DLD1 (cell line): Measurements from ENCODE around the gene SULT4A1.

Source experiments
- in situ Hi-C: cut with HindIII; loops from 2 replicates; pipeline ENCODE4 v1.10.0; 2017; ENCODE audit warnings: low sequenced_read_pairs

The SULT4A1 gene

GRCh38 chr22:43829904-43830851 lies 32.1 kb downstream of the SULT4A1 start:
- in situ Hi-C loops, result no loop called here

- in situ Hi-C loops, result no loop called here
These were observed 33.1 kb downstream of the SULT4A1 start for GRCh38 chr22:43828998-43829782.

GRCh38 chr22:43828725-43828997 lies 33.7 kb downstream of the SULT4A1 start:
- in situ Hi-C loops, result no loop called here

GRCh38 chr22:43827926-43828724 lies 34.2 kb downstream of the SULT4A1 start:
- in situ Hi-C loops, result no loop called here

DNA sequence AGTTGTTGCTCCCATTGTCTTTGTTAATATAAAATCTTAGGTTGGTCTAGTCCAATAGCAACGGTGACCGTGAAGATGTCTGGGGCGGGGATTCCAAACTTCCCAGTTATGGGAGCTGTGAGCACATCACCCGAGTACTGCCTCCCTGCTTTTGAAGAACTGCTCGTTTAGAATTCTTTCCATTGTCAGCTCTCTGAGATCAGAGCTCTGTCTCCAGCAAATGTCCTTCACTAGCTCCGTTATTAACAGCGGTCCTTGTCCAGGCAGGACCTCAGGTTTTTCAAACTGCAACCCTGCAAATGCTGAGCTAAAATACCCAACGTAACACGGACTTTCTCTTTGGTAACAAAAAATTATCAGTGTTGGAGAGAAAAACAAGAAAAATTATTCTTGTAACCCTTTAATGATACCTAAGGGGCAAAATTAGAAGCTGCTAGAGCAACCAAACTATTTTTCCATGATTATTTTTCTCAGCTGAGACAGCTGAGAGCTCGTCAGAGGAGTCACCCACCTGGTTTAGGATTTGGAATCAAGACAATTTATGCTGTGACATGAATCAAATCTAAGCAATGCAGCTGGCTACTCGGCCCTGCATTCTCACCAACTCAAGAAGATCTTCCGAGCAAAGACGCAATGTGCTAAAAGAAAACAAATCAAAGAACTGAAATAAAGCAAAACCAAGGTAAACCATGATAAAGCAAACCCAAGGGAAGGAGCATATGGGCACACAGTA lies 35.1 kb downstream of the SULT4A1 start:
- in situ Hi-C loops, result no loop called here

DNA sequence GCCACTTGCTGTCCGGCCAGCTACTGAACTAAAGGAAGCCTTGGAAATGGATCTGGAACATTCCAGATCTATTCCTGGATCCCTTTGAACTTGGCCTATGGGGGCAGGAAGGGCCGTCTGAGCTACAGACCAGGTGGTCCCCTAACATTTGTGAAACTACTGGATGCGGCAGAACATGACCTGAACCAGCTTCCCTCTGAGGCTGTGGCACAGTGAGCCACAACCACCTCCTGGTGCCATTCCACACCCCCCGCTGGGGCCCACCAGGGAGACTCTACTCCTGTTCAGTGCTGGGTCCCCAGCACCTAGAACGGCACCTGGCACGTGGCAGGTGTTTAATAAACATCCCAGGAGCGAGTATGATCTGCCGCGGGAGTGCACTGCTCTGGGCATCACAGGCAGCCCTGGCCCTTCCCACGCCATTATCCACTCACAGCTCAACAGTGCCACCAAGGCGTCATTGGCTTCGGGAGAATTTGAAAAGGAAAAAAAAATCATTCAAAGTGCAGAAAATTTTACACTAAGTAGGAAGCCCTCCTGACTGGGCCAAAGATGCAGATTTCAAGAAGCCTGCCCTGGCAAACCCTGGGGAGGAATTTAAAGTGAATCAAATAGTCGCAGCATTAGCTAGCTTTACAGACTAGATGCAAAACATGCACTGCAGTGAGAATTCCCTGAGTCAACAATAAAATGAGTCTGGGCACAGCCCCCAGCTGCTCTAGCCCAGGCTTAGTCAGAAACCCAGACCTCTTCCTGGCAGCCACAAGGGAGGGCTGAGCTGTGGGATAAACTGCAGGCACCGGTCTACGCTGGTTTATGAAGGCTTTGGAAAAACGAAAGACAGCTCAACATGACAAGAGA lies 35.9 kb downstream of the SULT4A1 start:
- in situ Hi-C loops, result no loop called here

DNA sequence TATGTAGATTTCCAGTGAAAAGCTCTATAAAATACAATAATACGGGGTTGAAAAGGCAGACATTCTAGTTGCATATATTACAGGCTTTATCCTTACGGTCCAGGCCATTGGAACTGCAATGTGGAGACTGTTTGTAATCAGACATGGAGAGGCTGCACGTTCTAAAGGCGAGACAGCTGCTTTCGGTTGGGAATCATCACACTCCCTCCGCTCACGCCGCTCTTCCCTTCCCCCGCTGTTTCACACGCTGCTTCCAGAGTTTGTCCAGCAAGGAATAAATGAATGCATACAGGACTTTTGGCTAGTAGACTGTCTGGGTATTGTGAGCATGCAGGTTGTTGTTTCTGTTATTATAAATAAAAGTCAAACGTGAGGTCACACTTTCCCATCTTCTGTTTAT lies 36.7 kb downstream of the SULT4A1 start:
- in situ Hi-C loops, result no loop called here

DNA sequence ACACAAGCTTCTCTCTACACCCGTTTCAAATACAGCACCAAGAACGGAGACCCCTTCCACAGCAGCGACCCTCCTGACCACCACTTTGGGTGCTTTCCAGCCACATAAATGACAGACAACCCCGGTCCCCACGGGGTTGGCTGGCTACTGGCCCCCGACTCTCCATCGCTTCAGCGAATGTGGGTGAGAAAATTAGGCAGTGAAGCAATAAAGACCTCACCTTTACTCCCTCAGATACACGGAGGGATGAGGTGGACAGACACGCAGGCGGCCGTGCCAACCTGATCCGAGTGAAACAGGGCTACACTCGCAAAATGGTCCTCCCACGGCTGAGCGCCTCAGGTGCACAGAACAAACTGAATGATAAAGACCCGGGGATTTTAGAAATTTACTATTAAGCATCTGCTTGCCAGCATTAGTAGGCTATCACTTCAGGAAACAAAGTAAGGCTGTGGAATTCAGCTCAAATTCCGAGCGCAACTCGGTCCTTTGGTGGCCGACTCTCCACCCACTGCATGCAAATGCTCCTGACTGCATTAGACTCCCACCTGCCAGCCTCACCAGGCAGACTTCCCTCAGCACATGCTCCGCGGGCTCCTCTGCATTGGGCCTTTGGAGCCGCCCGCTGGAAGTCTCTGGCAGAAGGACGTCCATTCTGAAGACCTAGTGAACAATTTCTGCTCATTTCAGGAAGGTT lies 37.4 kb downstream of the SULT4A1 start:
- in situ Hi-C loops, result no loop called here

DNA sequence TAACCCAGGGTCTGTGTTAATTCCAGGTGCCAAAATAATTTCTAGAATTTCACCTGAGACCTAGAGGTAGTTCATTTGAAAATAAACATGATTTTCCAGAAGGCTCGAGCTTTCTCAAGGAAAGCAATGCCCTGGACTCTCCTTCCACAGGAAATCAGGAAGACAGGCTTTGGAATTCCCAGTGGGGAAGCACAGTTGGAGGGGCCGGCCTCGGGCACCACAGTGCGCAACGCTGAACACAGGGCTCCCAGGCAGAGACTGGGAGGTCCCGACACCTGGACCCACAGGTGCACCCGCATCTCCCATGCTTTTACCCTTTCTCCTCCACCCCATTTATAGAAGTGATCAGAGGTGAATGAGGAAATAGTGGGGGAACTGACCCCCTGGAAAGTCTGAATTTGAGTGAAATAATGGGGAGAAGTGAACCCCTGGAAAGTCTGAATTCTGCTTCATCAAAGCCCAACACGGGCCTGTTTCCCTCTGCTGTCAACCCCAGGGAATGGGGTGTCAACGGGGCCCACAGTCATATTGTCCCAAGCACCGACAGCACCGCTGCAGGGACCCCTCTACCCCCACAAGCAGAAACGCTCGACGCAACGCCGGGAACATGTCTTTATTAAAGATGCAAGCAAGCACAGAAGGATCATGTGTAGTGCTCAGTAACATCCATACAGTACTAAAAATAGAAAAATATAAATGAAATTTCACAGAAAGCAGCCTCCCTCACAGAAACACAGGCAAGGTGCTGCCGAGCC lies 38.2 kb downstream of the SULT4A1 start:
- in situ Hi-C loops, result no loop called here

DNA sequence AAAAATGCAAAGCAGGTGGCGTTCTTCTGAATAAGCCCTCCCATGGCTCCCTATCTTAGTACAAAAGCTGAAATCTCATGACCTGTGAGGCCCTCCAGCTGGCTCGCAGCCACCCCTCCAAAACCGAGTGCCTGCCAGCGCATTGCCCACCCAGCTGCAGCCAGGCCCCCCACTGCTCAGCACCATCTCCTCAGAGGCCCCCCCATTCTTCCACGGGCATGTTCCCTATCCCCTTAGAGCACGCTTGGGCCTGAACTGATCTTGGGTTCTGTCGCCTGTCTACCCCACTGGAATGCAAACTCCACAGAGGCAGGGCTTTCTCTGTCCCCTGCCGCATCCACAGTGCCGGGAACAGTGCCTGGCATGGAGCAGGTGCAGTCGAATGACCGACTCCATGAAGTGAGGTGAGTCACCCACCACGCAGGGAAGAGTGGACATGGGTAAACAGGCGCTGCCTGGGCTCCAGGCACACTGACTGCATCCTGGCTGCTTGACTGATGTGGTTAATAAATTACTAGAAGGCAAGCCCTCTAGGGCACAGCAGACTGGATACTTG lies 38.9 kb downstream of the SULT4A1 start:
- in situ Hi-C loops, result no loop called here

DNA sequence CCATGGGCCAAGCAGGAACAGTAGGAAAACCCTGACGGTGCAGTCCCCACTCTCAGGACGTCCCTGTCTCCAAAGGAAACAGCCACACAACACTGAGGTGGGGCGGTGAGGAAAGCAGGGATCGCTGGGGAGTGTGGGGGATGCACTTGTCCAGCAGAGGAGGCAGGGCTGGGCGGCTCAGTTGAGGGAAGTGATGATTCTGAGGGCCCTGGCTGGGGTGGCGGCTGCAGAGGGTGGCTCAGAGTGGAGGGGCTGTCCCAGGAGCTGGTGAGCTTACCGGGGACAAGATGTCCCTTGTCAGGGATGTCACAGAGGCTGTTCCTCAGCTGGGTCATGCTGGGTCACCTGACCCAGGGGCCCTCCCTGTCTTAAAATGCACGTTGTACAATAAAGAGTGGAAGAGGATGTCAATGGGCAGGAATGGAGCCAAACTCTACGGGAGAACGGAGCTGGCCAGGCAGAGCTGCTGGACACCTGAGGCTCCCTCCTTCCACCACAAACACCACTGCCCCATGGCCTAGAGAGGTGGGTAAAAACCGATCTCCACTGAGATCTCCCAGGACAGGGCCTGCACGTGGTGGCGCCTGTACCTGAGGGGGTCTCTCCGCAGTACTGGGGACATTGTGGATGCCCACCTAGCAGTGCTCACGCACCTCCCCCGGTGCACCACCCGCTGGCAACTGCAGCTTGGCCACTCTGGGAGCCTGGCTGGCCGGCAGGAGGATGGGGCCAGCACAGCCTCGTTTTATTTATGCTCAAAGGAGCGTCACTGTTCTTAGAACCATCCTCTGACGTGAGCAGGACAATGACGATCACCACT lies 40.5 kb downstream of the SULT4A1 start:
- in situ Hi-C loops, result no loop called here

DNA sequence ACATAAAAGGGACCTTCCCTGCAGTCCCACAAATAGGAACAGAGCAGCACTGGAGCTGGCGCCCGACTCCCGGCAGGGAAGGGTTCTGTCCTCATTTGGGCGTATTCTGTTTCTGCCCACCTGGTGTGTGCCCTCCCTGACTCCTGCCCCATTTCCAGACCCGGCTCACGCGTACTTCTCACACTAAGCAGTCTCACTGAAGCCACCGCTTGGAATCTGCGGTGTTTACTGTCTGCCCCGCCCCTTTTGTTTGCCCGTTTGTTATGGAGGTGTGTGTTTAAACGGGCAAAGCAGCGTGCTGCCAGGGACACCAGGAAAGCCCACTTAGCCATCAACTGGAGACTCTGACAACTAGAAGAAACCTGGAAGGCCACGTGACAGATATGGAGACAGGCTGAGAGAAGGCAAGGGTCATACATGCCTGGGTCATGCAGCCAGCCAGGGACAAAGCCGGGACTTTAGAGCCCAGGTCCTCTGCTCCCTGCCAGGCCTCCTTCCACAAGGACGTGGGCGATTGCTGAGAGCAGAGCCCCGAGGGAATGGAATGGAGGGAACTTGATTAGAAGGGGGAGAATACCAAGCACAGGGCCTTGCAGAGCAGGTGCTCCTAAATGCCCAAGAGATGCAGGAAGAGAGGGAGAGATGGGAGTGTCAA lies 41.5 kb downstream of the SULT4A1 start:
- in situ Hi-C loops, result no loop called here

DNA sequence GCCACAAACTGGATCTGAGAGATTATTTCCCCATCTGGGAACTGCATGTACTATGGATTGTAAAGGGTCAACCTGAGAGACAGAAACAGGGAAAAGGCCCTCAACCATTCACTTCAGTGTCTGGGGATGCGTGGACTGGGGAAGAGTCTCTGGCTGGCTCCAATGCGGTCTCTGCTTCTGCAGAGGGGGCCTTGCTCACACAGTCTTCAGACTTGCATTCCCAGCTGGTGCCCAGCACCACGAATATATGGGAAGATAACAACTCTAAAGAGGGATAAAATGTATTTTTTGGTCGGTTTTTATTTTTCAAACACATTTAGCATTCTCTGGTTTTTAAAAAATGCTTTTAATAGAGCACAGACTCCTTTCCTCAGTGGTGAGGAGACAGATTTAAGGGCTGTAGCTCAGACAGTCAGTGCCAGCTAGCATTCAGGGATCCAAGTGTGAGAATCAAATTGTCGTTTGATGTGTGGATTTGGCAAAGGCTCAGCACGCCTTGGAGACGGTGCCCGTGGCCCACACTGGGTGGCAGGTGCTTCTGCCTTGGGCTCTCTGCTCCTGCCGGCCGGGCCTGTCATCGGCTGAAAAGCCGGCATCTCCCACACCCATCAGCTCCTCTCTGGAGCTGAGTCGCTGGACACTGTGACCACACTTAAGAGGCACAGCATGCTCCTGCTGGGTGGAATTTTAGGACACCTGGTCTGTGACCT lies 42.2 kb downstream of the SULT4A1 start:
- in situ Hi-C loops, result no loop called here

DNA sequence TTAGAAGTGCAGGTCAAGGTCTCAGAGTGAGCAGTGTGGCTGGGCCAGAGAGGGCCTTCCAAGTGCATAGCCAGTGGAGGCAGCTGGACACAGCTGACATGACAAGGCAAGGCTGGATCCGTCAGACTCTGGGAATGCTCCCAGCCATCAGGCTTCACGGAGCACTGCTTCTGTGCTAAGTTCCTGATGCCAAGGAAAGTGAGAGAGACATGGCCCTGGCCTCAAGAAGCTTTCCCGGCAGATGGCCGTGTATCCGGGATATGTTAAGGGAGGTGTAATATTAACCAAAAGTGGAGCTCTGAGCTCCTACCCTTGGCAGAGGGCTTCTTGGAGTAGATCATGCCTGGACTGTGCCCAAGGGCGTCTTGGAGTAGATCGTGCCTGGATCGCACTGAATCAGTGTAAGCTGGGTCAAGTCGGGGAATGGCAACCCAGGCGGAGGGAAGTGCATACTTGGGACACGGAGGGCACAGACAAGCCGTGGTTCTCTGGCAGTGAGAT lies 42.8 kb downstream of the SULT4A1 start:
- in situ Hi-C loops, result no loop called here

- in situ Hi-C loops, result no loop called here
These were observed 43.3 kb downstream of the SULT4A1 start for GRCh38 chr22:43818981-43819380.

DNA sequence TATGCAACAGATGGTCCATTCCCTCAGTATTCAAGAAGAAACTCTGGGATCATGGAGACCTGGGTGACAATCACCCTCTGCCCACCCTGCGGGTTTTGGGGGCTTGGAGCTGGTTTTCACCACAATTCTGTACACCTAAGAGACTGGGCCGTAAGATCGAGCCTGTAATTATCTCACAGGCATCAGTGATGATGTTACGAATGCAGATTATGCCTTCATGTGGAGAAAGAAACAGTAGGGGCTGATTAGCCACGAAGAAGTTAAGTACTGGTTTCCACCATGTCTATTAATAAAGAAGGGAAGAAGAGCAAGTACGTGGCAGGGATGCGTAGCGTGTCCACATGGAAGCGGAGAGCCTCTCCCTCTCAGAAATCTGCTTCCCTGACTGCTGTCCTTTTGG lies 44.9 kb downstream of the SULT4A1 start:
- in situ Hi-C loops, result no loop called here
